HG02943 (cell line): ENCODE data around the gene CDH23.

Experiments
- ATAC-seq: cut with Tn5 transposase; IDR thresholded peaks from one replicate; pipeline ENCODE4 v1.9.1; 2021; ENCODE audit warnings: mild to moderate bottlenecking, low read depth, moderate library complexity; ENCODE audit not compliant: unreplicated experiment

The CDH23 gene

GRCh38 chr10:71611131-71611530 lies 214.4 kb downstream of the CDH23 start:
- no peak for ATAC-seq

- ATAC-seq = no peak
Observed at GRCh38 chr10:71611709-71612422, 215.1 kb downstream of the CDH23 start.

- ATAC-seq = no peak
Observed at GRCh38 chr10:71613261-71613777, 216.6 kb downstream of the CDH23 start.

- no peak for ATAC-seq
Observed at GRCh38 chr10:71613877-71614276, 217.2 kb downstream of the CDH23 start.

- ATAC-seq = no peak
Observed at GRCh38 chr10:71614946-71615345, 218.2 kb downstream of the CDH23 start.

- ATAC-seq = no peak
Observed at GRCh38 chr10:71615538-71616329, 219.0 kb downstream of the CDH23 start.

DNA sequence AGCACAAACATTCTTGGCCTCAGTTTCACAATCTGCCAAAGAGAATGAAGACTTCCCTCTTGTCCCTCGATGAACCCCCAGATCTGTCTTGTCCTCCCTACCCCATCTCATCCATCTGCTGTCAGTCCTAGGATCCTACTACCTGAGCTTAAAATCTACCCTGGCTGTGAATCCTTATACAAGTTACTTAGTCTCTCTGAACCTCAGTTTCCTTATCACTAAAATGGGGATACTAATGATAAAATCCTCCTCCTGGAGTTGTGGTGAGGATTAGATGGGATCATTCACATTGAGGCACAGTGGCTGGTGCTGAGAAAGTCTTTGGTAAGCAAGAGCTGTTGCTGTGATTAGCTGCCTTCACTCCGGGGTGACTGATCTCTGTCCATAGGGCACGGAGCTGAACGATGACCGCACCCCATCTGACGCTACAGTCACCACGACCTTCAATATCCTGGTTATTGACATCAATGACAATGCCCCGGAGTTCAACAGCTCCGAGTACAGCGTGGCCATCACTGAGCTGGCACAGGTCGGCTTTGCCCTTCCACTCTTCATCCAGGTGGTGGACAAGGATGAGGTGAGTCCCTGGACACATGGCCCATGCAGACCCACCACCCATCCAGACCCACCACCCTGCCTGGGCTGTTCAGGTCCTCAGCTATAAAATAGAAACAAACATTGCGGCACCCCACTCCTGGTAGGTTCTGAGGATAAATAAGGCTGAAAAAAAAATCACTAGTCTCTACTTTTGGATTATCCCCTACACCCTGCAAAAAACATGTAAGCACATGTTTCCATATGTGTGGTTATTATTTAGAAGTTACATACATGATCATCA lies 220.3 kb downstream of the CDH23 start:
- no peak for ATAC-seq

GRCh38 chr10:71618176-71618575 lies 221.5 kb downstream of the CDH23 start:
- ATAC-seq = no peak

GRCh38 chr10:71618598-71618997 lies 221.9 kb downstream of the CDH23 start:
- ATAC-seq = no peak

DNA sequence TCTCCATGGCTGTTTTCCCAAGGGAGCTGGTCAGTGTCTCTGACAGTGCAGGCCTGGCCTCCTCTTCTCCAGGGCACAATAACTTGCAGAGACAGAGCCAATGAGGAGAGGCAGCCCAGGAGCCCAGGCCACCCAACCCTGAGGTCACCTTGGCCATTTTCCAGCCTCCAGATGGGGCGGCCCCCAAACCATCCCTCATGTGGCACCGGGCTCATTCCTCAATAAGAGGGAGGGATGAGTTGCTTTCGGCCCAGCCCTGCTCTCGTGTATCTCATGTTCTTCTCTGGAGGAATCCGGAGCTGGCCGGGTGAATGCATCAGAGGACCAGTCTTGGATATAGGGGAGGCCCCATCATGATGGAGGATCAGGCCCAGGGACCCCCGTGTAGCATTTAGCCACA lies 223.9 kb downstream of the CDH23 start:
- ATAC-seq = no peak

DNA sequence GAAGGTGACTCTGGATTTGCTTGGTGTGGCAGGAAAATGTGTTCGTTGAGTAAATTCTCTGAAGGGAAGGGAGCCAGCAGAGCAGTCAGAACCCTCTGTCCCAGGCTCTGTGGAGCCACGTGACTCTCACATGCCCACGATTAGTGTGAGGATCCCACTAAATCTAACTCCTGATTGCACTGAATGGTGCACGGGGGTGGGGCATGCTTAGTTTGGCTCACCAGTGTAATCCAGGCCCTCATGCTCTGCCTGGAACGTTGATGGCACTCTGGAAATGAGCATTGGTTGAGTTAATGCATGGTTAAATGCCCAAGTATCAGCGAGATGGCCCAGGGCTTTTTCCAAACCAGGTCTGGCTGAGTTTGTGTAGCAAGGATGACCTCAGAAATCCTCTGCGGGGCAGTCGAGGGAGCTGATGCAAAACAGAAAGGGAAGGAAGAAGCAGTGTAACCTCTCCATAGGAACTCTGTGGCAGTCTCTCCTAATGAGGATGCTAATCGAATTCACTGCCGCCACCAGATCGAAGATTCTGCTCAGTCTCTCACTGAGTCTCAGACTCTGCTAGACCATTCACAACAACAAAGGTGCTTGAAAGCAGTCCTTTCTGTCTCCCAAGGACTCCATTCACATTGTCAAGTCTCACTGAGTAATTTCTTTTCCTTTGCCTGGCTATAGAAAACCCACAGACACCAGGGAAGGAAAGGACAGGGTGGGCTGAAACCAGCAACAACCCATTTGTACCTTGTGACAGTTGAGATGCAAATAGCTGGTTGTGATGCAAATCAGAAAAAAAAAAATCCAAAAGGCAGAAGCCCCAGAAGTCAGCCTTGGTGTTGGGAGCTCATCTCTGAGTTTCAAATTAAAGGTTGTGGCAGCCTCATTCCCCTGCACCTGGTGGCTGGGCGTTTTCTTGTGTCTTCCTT lies 224.8 kb downstream of the CDH23 start:
- no peak for ATAC-seq

DNA sequence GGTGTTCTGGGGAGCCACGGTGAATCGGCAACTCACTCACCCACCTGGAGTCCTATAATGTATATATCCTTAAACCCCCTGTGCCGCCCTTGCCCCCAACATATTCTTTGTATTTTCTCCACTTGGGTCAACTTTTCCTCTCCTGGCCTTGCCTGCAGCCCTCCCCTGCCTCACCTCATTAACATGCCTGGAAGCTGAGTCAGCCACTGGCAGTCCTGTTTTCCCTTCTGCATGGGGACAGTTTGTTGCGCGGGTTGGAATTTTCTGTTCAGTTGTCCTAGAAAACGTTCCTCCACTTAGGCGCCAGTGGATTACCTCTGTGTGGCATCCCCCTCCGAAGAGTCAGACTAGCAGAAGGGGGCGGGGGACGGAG lies 225.4 kb downstream of the CDH23 start:
- ATAC-seq = no peak

- ATAC-seq = no peak
Observed at GRCh38 chr10:71622616-71623015, 225.9 kb downstream of the CDH23 start.

- no peak for ATAC-seq
Observed at GRCh38 chr10:71623098-71623985, 226.6 kb downstream of the CDH23 start.

DNA sequence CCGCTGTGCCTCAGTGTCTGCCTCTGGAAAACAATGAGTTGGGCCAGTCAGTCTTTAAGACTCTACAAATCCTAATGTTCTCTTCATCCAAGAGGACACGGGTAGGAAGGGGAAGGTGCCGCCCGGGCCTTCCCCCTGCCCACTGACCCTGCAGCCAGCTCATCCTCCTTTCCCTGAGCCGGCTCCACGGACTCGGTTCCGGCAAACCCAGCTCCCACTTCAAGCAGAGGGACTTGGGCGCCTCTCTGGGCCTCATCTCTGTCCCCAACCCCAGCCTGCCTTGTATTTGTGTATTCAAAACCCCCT lies 227.2 kb downstream of the CDH23 start:
- ATAC-seq = no peak

- no peak for ATAC-seq
Observed at GRCh38 chr10:71625445-71626175, 228.9 kb downstream of the CDH23 start.

DNA sequence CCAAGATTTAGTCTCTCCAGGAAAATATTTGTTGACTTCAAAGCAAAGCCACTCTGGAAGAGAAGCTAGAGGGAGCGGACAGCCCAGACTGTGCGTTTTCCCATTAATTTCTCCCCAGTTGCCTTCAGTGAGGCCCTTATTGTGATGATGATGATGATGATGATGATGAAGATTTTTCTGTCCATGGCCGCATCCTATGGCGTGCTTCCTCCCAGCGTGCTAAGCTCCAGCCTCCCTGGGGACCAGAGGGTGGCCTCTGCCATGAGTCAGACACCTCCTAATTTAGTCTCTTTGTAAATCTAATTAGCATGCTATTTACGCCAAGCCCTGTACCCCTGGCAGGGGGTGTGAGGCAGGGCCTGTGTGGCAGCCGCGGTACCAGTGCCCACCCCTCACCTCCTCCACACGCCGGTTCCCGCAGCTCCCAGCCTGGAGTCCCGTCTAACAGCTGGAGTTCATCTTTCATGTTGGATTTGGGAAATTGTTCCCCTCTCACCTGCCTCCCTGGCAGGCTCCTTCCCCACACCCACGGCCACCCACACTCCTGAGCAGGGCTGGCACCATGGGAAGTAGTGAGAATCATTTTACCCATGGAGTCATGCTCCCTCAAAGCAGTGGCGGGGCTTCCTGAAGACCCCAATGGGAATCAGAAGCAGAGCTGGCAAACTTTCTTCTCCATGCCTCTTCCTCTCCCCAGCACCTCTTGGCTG lies 230.7 kb downstream of the CDH23 start:
- no peak for ATAC-seq

DNA sequence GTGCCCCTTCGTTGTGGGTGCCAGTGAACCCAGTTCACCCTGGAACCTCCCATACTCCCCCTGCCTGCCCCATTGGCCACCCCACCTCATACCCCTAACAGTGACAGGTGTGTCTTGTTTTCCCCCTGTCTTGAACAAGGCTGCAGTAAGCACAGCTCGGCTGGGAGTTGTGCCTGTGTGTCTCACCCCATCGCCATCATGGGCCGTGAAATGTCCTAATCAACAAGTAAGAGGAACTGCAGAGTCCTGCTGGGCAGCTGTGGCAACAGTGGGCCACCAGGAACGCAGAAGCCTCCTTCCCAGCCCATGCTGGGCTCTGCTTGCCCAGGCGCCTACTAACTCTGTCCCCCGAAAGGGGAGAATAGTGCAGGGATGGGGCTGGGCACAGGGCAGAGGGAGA lies 231.2 kb downstream of the CDH23 start:
- ATAC-seq = no peak
